Choroid plexus epithelial cell (primary cell): ENCODE results near the gene HDAC9.
A peak's percentile ranks its signal among the peaks of the same experiment; 100 is the strongest.

Experiments used
- DNase-seq: peaks from one replicate; pipeline ENCODE4 v3.0.0-alpha.2; 2010; ENCODE audit warnings: low read depth
- H3K4me3 ChIP-seq: 2 replicates; pipeline ENCODE4 v1.5.1; 2011; ENCODE audit warnings: low read depth, mild to moderate bottlenecking, control low read depth, low read length, moderate library complexity
- TF ChIP-seq, protein P1 (sequence below): conservative IDR thresholded peaks from 2 replicates; pipeline ENCODE4 v1.5.1; 2011; ENCODE audit warnings: low read depth, mild to moderate bottlenecking, control low read depth, inconsistent platforms, low read length, moderate library complexity

Gene HDAC9

DNA sequence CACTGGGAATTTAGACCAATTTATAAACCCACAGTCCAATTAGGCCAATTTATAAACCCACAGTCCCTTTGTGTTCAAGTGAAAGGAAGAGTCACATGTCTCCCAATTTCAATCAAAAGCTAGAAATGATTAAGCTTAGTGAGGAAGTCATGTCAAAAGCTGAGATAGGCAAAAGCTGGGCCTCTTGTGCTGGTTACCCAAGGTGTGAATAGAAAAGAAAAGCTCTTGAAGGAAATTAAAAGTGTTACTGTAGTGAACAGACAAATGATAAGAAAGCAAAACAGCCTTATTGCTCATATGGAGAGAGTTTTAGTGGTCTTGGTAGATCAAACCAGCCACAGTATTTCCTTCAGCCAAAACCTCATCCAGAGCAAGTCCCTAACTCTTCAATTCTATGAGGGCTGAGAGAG lies 245.0 kb downstream of the HDAC9 start:
- H3K4me3 ChIP-seq, result no peak overlapping the region

DNA sequence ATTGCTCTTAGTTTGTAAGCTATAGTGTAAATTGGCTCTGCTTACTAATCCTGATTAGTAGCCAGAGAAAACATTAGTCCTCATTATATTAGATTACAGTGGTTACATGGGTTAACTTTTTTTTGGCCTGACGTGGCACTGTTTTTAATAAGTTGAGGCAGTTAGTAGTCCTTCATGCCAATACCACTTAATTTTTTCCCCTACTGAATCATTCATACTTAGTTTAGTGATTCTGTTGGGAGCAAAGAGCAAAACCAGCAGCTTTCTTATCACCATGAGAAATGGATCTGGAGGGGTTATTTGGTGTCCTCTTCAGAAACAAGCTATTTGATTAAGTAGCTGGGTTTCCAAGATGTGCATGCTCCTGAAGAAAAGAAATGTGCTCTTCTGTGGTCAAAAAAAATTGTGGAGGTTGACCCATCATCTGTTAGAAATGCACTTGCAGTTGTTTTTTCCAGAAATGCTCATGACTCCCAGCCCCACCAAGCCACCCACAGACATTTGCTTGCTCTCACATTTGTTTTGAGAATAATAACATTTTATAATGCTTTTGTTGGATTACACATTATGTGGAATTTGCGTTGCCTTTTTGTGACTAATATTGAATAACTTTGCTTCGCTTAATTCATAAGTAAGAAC lies 258.5 kb downstream of the HDAC9 start:
- no peak overlapping the region for H3K4me3 ChIP-seq

More for the DNA sequence above, 245.0 kb downstream of the HDAC9 start:
- DNase-seq, result no peak
- TF ChIP-seq, protein P1, sequence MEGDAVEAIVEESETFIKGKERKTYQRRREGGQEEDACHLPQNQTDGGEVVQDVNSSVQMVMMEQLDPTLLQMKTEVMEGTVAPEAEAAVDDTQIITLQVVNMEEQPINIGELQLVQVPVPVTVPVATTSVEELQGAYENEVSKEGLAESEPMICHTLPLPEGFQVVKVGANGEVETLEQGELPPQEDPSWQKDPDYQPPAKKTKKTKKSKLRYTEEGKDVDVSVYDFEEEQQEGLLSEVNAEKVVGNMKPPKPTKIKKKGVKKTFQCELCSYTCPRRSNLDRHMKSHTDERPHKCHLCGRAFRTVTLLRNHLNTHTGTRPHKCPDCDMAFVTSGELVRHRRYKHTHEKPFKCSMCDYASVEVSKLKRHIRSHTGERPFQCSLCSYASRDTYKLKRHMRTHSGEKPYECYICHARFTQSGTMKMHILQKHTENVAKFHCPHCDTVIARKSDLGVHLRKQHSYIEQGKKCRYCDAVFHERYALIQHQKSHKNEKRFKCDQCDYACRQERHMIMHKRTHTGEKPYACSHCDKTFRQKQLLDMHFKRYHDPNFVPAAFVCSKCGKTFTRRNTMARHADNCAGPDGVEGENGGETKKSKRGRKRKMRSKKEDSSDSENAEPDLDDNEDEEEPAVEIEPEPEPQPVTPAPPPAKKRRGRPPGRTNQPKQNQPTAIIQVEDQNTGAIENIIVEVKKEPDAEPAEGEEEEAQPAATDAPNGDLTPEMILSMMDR, result no peak

GRCh38 chr7:18754766-18755165 lies 259.2 kb downstream of the HDAC9 start:
- DNase-seq, result peak; percentile 81
- TF ChIP-seq, protein P1, result peak; percentile 28
- H3K4me3 ChIP-seq, result no peak overlapping the region

More for the DNA sequence above, 258.5 kb downstream of the HDAC9 start:
- TF ChIP-seq, protein P1, result no peak
- peak; percentile 94 for DNase-seq

DNA sequence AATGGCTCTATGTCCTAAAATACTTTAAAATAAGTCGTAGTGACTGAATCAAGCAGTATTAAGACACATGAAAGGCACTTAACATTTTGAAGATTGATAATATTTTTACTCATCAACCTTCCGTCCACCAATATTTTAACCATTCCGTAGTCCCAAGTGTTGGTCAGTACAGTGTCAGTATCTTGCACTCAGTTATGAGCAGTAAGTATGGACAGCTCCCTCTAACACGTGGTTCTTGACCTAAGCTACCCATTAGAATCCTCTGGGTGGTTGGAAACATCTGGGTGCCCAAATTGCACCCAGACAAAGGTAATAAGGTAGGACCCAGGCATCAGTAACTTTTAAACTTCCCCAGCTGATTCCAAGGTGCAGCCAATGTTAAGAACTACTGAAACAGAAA lies 260.2 kb downstream of the HDAC9 start:
- no peak overlapping the region for H3K4me3 ChIP-seq
- TF ChIP-seq, protein P1, result no peak
- DNase-seq, result no peak

DNA sequence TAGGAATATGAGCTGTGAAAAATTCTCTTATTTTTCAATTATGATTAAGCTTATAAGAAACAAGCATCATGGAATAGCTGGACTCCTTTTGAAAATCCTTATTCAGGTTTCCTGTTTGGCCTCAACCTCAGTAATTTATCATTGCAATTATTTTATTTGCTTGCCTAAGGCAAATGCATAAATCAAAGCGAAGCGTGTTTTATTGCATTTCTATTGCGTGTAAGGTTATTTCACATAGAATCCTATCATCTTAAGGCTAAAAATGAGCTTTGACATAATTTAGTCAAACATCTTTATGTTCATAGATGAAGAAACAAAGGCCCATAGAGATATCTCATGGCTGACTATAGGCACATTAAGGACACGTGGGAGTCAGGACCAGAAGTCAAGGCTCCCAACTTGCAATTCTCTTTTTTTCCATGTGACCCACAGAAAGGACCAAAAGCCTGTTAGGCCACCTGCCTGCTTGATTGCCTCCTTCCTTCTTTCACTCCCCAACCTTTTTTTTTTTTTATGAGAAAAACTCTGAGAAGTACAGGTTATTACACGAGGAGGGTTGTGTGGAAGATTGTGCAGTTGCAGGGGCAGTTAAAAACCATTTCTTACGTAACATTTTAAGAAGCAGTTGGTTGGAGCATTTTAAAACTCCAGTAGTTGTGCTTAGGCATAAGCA lies 261.0 kb downstream of the HDAC9 start:
- H3K4me3 ChIP-seq, result no peak overlapping the region
- TF ChIP-seq, protein P1, result no peak
- DNase-seq, result no peak

- TF ChIP-seq, protein P1, result no peak
- H3K4me3 ChIP-seq, result no peak overlapping the region
- no peak for DNase-seq
Measured at GRCh38 chr7:18760046-18760445, 264.5 kb downstream of the HDAC9 start.
